Hepatocyte (in vitro differentiated cells): ENCODE data around the gene NDUFB2. TPM values are rescaled to one million over a fixed set of nuclear protein-coding genes. Genes with fewer than 3 reads are reported as not detected.

Experiments used
- DNase-seq: peaks from one replicate; pipeline ENCODE4 v3.0.0-alpha.2; 2016; ENCODE audit warnings: low spot score
- H2AFZ ChIP-seq: fragments of 200-600 bp; sonication (generic); 2 replicates; pipeline ENCODE4 v1.6.0; 2016; ENCODE audit warnings: antibody characterized with exemption, mild to moderate bottlenecking
- H3K27ac ChIP-seq: fragments of 200-600 bp; sonication (generic); 2 replicates; pipeline ENCODE4 v1.5.1; 2016; ENCODE audit warnings: mild to moderate bottlenecking
- H3K27me3 ChIP-seq: fragments of 200-600 bp; sonication (generic); 2 replicates; pipeline ENCODE4 v1.6.1; 2016
- H3K36me3 ChIP-seq: fragments of 200-600 bp; sonication (generic); replicated peaks from 2 replicates; pipeline ENCODE4 v1.5.1; 2016; ENCODE audit warnings: low read depth; ENCODE audit not compliant: insufficient read depth
- H3K4me1 ChIP-seq: fragments of 200-600 bp; sonication (generic); 2 replicates; pipeline ENCODE4 v1.5.1; 2016; ENCODE audit warnings: mild to moderate bottlenecking, moderate library complexity; ENCODE audit not compliant: insufficient read depth
- H3K4me2 ChIP-seq: fragments of 200-600 bp; sonication (generic); 2 replicates; pipeline ENCODE4 v1.6.0; 2016
- H3K4me3 ChIP-seq: fragments of 200-600 bp; sonication (generic); 2 replicates; pipeline ENCODE4 v1.5.1; 2016; ENCODE audit warnings: mild to moderate bottlenecking
- H3K79me2 ChIP-seq: fragments of 200-600 bp; sonication (generic); 2 replicates; pipeline ENCODE4 v1.6.0; 2017; ENCODE audit warnings: mild to moderate bottlenecking
- H3K9me2 ChIP-seq: fragments of 200-600 bp; sonication (generic); replicated peaks from 2 replicates; pipeline ENCODE4 v1.6.0; 2017; ENCODE audit warnings: mild to moderate bottlenecking; ENCODE audit not compliant: insufficient read depth
- H3K9me3 ChIP-seq: fragments of 200-600 bp; sonication (generic); 2 replicates; pipeline ENCODE4 v1.5.1; 2016; ENCODE audit warnings: low read depth, mild to moderate bottlenecking
- H4K20me1 ChIP-seq: fragments of 200-600 bp; sonication (generic); 2 replicates; pipeline ENCODE4 v1.6.0; 2016; ENCODE audit warnings: mild to moderate bottlenecking; ENCODE audit not compliant: insufficient read depth, poor library complexity, severe bottlenecking
- EZH2 ChIP-seq: fragments of 200-600 bp; sonication (generic); IDR thresholded peaks from 2 replicates; pipeline ENCODE4 v1.6.1; 2016; ENCODE audit warnings: antibody characterized with exemption, mild to moderate bottlenecking, borderline replicate concordance
- EZH2phosphoT487 ChIP-seq: fragments of 200-600 bp; sonication (generic); IDR thresholded peaks from one replicate; pipeline ENCODE4 v1.6.1; 2018; ENCODE audit warnings: antibody characterized with exemption, mild to moderate bottlenecking, low read depth, moderate library complexity; ENCODE audit not compliant: unreplicated experiment, severe bottlenecking
- WGBS: methylation state at CpG from one replicate; pipeline ENCODE4 v1.1.6; 2016; ENCODE audit warnings: low lambda C conversion rate; ENCODE audit errors: missing lambda C conversion rate; 5-methylcytosine and 5-hydroxymethylcytosine counted together
- polyA plus RNA-seq: library from polyadenylated mRNA; unstranded; fragments of >200 nt; fragmentation: Nextera tagmentation; extraction: Ambion mirVana; gene quantifications from 2 replicates; pipeline ENCODE4 v1.2.1, GENCODE V29; 2016
- total RNA-seq: library from RNA; depleted of rRNA; stranded (reverse); fragments of >200 nt; gene quantifications from 2 replicates; pipeline ENCODE4 v1.2.3, GENCODE V29; 2014
- TF ChIP-seq, protein P1 (sequence below): fragments of 200-600 bp; sonication (generic); IDR thresholded peaks from 2 replicates; pipeline ENCODE4 v1.5.1; 2016; ENCODE audit warnings: antibody characterized with exemption, mild to moderate bottlenecking; ENCODE audit not compliant: poor library complexity

Gene NDUFB2
- total and polyA plus RNA-seq, 2 experiments from 2014 or later = 372 to 379 TPM

DNA sequence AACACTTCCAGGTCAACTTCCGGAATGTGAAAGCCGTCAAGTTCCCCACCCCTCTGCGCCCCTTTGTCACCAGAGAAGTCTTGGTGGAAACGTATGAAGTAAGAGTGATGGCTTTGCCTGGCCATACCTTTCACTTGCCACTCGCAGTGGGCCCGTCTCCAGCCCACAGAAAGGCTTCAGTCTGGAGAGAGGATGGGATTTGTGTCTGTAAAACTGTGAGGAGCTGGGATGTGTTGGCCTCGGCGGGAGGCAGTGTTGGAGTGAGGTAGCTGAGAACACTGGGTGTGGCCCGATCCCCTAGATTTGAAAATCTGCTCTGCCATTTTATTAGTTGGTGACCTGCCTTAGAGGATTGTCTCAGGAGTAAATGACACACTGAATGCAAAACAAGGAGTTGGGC, 17.3 kb upstream of the NDUFB2 start:
- H3K4me1 ChIP-seq = peaks cover 7% of the 10 kb centered on the region
- no peaks in the 10 kb centered on the region for H4K20me1 ChIP-seq
- TF ChIP-seq EZH2 = no peak
- TF ChIP-seq EZH2phosphoT487 = no peak
- TF ChIP-seq, protein P1, sequence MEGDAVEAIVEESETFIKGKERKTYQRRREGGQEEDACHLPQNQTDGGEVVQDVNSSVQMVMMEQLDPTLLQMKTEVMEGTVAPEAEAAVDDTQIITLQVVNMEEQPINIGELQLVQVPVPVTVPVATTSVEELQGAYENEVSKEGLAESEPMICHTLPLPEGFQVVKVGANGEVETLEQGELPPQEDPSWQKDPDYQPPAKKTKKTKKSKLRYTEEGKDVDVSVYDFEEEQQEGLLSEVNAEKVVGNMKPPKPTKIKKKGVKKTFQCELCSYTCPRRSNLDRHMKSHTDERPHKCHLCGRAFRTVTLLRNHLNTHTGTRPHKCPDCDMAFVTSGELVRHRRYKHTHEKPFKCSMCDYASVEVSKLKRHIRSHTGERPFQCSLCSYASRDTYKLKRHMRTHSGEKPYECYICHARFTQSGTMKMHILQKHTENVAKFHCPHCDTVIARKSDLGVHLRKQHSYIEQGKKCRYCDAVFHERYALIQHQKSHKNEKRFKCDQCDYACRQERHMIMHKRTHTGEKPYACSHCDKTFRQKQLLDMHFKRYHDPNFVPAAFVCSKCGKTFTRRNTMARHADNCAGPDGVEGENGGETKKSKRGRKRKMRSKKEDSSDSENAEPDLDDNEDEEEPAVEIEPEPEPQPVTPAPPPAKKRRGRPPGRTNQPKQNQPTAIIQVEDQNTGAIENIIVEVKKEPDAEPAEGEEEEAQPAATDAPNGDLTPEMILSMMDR = no peak
- no peak overlapping the region for H3K4me2 ChIP-seq
- DNase-seq = no peak
- H3K27me3 ChIP-seq = no peaks in the 10 kb centered on the region
- H3K4me3 ChIP-seq = no peak overlapping the region
- no peaks in the 10 kb centered on the region for H3K9me2 ChIP-seq
- H2AFZ ChIP-seq = no peak overlapping the region
- H3K36me3 ChIP-seq = no peaks in the 10 kb centered on the region
- no peaks in the 10 kb centered on the region for H3K79me2 ChIP-seq
- H3K27ac ChIP-seq = no peak overlapping the region
- H3K9me3 ChIP-seq = no peaks in the 10 kb centered on the region
- 94% methylated on average over 9 of the region's 9 CpGs for WGBS

- no peak overlapping the region for H3K4me2 ChIP-seq
- no peaks in the 10 kb centered on the region for H3K9me2 ChIP-seq
- H3K36me3 ChIP-seq = no peaks in the 10 kb centered on the region
- H3K79me2 ChIP-seq = no peaks in the 10 kb centered on the region
- no peak overlapping the region for H3K4me3 ChIP-seq
- no peak for DNase-seq
- no peak overlapping the region for H2AFZ ChIP-seq
- 79% methylated on average over 7 of the region's 7 CpGs for WGBS
- no peaks in the 10 kb centered on the region for H3K27me3 ChIP-seq
- no peaks in the 10 kb centered on the region for H4K20me1 ChIP-seq
- no peak overlapping the region for H3K27ac ChIP-seq
- H3K9me3 ChIP-seq = no peaks in the 10 kb centered on the region
- no peaks in the 10 kb centered on the region for H3K4me1 ChIP-seq
- TF ChIP-seq EZH2phosphoT487 = no peak
- TF ChIP-seq EZH2 = no peak
- TF ChIP-seq, protein P1 = no peak
Measured at GRCh38 chr7:140680886-140681285, 15.6 kb upstream of the NDUFB2 start.

DNA sequence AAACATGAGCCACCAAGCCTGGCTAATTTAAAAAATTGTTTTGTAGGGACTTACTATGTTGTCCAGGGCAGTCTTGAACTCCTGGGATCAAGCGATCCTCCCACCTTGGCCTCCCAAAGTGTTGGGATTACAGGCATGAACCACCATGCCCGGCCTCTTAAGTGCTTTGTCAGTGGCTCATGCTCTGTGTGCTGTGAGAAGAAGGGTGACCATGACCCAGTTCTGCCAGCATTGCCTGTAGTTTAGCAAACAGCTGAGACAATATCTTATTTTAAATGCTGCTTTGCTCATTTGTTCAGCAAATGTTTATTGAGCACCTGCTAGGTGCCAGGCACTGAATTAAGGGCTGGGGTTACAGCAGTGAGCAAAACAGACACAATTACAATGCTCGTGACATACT, 14.7 kb upstream of the NDUFB2 start:
- Histone ChIP-seq H3K36me3 (no peaks in the 10 kb centered on the region), H3K9me2 (no peaks in the 10 kb centered on the region), H3K9me3 (no peaks in the 10 kb centered on the region), H3K79me2 (no peaks in the 10 kb centered on the region), H3K4me1 (no peaks in the 10 kb centered on the region), H2AFZ (no peak overlapping the region), H4K20me1 (no peaks in the 10 kb centered on the region), H3K4me3 (no peak overlapping the region), H3K27ac (no peak overlapping the region), H3K27me3 (no peaks in the 10 kb centered on the region), H3K4me2 (no peak overlapping the region)
- WGBS = 98% methylated on average over 3 of the region's 3 CpGs
- DNase-seq = no peak
- TF ChIP-seq, protein P1 = no peak
- TF ChIP-seq EZH2phosphoT487 (no peak), EZH2 (no peak)

- Histone ChIP-seq H3K27me3 (no peaks in the 10 kb centered on the region), H3K79me2 (no peaks in the 10 kb centered on the region), H3K9me2 (no peaks in the 10 kb centered on the region), H3K36me3 (no peaks in the 10 kb centered on the region), H3K4me2 (no peak overlapping the region), H2AFZ (no peak overlapping the region), H3K9me3 (no peaks in the 10 kb centered on the region), H3K4me3 (no peak overlapping the region), H3K27ac (no peak overlapping the region), H3K4me1 (no peaks in the 10 kb centered on the region), H4K20me1 (no peaks in the 10 kb centered on the region)
- WGBS = 83% methylated on average over 3 of the region's 3 CpGs
- TF ChIP-seq EZH2phosphoT487 = no peak
- TF ChIP-seq, protein P1 = no peak
- TF ChIP-seq EZH2 = no peak
- no peak for DNase-seq
Measured at GRCh38 chr7:140683657-140684056, 12.9 kb upstream of the NDUFB2 start.
